GM21423 (cell line): ENCODE results near the gene LHFPL2.

Experiments
- ATAC-seq: cut with Tn5 transposase; IDR thresholded peaks from one replicate; pipeline ENCODE4 v1.9.1; 2021; ENCODE audit warnings: mild to moderate bottlenecking, moderate library complexity; ENCODE audit not compliant: unreplicated experiment

Gene LHFPL2

GRCh38 chr5:78526049-78526525, 122.5 kb downstream of the LHFPL2 start:
- no peak for ATAC-seq

GRCh38 chr5:78523314-78524193, 125.0 kb downstream of the LHFPL2 start:
- no peak for ATAC-seq

- no peak for ATAC-seq
Measured at GRCh38 chr5:78522476-78523260, 125.9 kb downstream of the LHFPL2 start.

- ATAC-seq = no peak
Measured at GRCh38 chr5:78521455-78521854, 127.1 kb downstream of the LHFPL2 start.

GRCh38 chr5:78519198-78519941, 129.2 kb downstream of the LHFPL2 start:
- no peak for ATAC-seq

- no peak for ATAC-seq
Measured at GRCh38 chr5:78518365-78519197, 130.0 kb downstream of the LHFPL2 start.

- ATAC-seq = no peak
Measured at GRCh38 chr5:78515670-78516069, 132.9 kb downstream of the LHFPL2 start.

GRCh38 chr5:78514427-78515330, 133.9 kb downstream of the LHFPL2 start:
- ATAC-seq = no peak

- no peak for ATAC-seq
Measured at GRCh38 chr5:78513441-78513840, 135.1 kb downstream of the LHFPL2 start.

- ATAC-seq = no peak
Measured at GRCh38 chr5:78512435-78512834, 136.1 kb downstream of the LHFPL2 start.

- no peak for ATAC-seq
Measured at GRCh38 chr5:78511121-78511906, 137.3 kb downstream of the LHFPL2 start.

- ATAC-seq = peak; percentile 77
Measured at GRCh38 chr5:78509884-78510769, 138.4 kb downstream of the LHFPL2 start.

- no peak for ATAC-seq
Measured at GRCh38 chr5:78509145-78509865, 139.3 kb downstream of the LHFPL2 start.

GRCh38 chr5:78508186-78508765, 140.3 kb downstream of the LHFPL2 start:
- no peak for ATAC-seq

- ATAC-seq = no peak
Measured at GRCh38 chr5:78507531-78507930, 141.0 kb downstream of the LHFPL2 start.

- ATAC-seq = no peak
Measured at GRCh38 chr5:78506261-78507024, 142.1 kb downstream of the LHFPL2 start.
